ENCODE data around the gene TRHDE. TPM values are rescaled to one million over a fixed set of nuclear protein-coding genes. Genes with fewer than 3 reads are reported as not detected.
A peak's percentile ranks its signal among the peaks of the same experiment; 100 is the strongest.

Gene TRHDE
- polyA plus RNA-seq, 1 experiment, result 17.1 TPM

DNA sequence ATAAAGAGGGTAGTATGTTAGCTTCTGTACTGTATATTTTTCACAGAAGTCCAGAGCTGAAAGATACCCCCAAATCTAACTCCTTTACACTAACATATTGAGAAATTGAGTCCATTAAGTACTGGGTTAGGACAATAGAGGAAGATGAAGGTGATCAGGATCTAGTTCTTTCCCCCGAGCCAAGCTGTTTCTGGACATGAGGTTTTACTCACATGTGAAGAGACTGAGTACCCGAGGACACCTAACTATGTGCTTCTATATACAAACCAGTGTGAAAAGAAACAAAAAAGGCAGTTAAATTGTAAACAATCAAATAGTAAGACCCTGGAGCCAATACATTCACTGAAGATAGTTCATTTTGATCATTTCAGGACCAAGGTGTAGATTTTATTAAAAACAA is 3.8 kb upstream of the TRHDE start:
- Histone ChIP-seq H3K36me3 (ENCODE audit: control insufficient read depth, insufficient read depth, low read length) (no peaks in the 10 kb centered on the region), H3K4me3 (ENCODE audit: low read depth, low read length) (peak overlapping the region; percentile 80), H3K27me3 (ENCODE audit: control insufficient read depth, insufficient read depth, low read length) (no peaks in the 10 kb centered on the region)
- ChIA-PET CTCF (interaction anchor here (0.8 to 3.0 kb wide), 5 partner anchors 11 to 252 kb away, joined by 3 to 15 read pairs (median 3); no protein-coding TSS in a partner anchor), POLR2A (interaction anchor here (1.0 kb wide), 1 partner anchor 9 kb away, joined by 3 read pairs; no protein-coding TSS in a partner anchor)
- TF ChIP-seq, protein P1, sequence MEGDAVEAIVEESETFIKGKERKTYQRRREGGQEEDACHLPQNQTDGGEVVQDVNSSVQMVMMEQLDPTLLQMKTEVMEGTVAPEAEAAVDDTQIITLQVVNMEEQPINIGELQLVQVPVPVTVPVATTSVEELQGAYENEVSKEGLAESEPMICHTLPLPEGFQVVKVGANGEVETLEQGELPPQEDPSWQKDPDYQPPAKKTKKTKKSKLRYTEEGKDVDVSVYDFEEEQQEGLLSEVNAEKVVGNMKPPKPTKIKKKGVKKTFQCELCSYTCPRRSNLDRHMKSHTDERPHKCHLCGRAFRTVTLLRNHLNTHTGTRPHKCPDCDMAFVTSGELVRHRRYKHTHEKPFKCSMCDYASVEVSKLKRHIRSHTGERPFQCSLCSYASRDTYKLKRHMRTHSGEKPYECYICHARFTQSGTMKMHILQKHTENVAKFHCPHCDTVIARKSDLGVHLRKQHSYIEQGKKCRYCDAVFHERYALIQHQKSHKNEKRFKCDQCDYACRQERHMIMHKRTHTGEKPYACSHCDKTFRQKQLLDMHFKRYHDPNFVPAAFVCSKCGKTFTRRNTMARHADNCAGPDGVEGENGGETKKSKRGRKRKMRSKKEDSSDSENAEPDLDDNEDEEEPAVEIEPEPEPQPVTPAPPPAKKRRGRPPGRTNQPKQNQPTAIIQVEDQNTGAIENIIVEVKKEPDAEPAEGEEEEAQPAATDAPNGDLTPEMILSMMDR (IDR thresholded peaks at IDR 0.05; ENCODE audit: insufficient read depth, low read depth, low read length), result no peak
- no peak for DNase-seq (ENCODE audit: low read depth)

DNA sequence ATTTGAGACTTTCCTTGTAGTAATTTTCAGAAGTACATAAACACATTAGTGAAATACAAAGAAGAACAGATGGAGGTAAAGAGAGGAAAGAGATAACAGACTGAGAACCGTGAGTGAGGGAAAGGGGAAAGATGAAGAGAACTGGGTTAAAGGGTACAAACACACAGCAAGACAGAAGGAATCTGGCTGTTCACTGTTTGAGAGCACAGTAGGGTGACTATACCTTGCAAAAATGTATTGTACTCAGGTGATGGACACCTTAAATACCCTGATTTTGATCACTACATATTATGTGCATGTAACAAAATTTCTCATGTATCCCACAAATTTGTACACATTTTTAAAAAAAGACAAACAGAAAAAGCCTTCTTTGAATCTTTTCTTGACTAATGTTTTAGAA is 2.7 kb upstream of the TRHDE start:
- Histone ChIP-seq H3K4me3 (ENCODE audit: low read depth, low read length) (peak overlapping the region; percentile 80), H3K27me3 (ENCODE audit: control insufficient read depth, insufficient read depth, low read length) (no peaks in the 10 kb centered on the region), H3K36me3 (ENCODE audit: control insufficient read depth, insufficient read depth, low read length) (no peaks in the 10 kb centered on the region)
- TF ChIP-seq, protein P1 (IDR thresholded peaks at IDR 0.05; ENCODE audit: insufficient read depth, low read depth, low read length), result no peak
- ChIA-PET POLR2A (no interaction called here), CTCF (no interaction called here)
- DNase-seq (ENCODE audit: low read depth), result no peak

DNA sequence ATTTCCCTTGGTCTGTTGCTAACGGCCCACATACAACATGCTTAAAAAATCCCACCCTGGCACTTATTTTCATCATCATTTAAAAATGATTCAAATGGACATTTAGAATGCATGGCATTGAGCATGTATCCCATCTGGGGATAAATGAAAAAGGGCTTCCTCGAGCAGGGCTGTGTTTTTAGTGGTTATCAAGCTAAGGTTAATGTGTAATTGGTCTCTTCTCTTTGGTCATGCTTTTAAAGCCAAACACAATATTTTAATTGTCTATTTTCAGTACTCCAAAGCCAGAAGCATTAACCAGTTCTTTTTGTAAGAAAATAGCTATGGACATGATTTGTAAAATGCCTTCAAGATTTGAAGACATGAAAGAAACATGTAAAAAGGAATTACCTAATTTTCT is 1.9 kb upstream of the TRHDE start:
- H3K4me3 ChIP-seq (ENCODE audit: low read depth, low read length), result peak overlapping the region; percentile 80
- TF ChIP-seq, protein P1 (IDR thresholded peaks at IDR 0.05; ENCODE audit: insufficient read depth, low read depth, low read length), result no peak
- no peak for DNase-seq (ENCODE audit: low read depth)
- no peaks in the 10 kb centered on the region for H3K36me3 ChIP-seq (ENCODE audit: control insufficient read depth, insufficient read depth, low read length)
- ChIA-PET CTCF (interaction anchor here (0.9 kb wide), 1 partner anchor 12 kb away, joined by 3 read pairs; no protein-coding TSS in a partner anchor), POLR2A (no interaction called here)
- no peaks in the 10 kb centered on the region for H3K27me3 ChIP-seq (ENCODE audit: control insufficient read depth, insufficient read depth, low read length)

DNA sequence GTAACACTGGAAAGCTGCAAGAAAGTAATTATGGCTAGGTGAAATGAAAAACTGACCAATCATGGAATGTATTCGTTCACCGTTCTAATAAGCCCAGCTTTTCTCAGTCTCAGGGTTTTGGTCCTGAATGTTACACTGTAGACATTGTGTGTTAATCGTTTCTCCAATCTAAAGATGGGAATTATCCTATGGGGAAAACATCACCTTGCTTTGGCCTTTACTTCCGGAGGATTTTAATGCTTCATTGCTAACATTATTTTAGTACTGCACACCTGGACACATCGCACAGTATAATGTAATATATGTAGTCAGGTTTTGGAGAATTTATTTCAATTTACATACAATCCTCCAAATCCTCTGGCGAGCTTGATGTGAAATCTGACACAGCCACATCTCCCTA is 1.2 kb upstream of the TRHDE start:
- Histone ChIP-seq H3K27me3 (ENCODE audit: control insufficient read depth, insufficient read depth, low read length) (no peaks in the 10 kb centered on the region), H3K4me3 (ENCODE audit: low read depth, low read length) (peak overlapping the region; percentile 80), H3K36me3 (ENCODE audit: control insufficient read depth, insufficient read depth, low read length) (no peaks in the 10 kb centered on the region)
- CTCF ChIA-PET, result interaction anchor here (0.7 to 3.4 kb wide), 5 partner anchors 10 to 491 kb away, joined by 3 to 20 read pairs (median 6); no protein-coding TSS in a partner anchor
- no peak for DNase-seq (ENCODE audit: low read depth)
- POLR2A ChIA-PET, result no interaction called here
- TF ChIP-seq, protein P1 (IDR thresholded peaks at IDR 0.05; ENCODE audit: insufficient read depth, low read depth, low read length), result no peak

DNA sequence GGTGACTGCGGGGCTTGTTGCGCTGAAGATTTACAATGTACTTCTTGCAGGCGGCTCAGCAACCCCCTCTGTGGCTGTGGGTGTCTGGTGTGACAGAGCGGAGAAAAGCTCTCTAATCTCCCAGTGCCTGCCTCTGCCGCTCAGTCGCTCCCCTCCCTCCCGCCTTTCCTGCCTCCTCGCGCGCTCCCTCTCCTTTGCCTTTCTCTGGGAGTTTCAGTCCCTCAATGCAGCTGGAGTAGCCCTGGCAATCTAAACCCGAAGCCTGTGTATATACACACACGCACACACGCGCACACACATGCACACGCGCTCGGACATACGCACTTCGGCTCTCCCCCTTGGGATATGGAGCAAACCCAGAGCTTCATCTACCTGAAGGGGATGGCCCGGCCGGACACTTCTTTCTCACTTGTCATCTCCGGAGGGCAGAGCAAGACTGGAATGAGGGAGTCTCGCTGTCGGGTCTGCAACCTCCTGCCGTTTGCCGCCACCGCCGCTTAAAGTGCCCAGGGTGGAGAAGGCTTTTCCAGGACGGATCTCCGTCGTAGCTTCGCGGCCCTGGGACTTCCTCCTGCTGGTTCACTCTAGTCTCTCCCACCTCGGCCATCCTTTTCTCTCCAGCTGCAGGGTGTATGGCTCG is 599 bp upstream of the TRHDE start:
- TF ChIP-seq, protein P1 (IDR thresholded peaks at IDR 0.05; ENCODE audit: insufficient read depth, low read depth, low read length), result peak; percentile 37; the same call in 1 of the 2 replicates
- DNase-seq (ENCODE audit: low read depth), result no peak
- H3K27me3 ChIP-seq (ENCODE audit: control insufficient read depth, insufficient read depth, low read length), result no peaks in the 10 kb centered on the region
- ChIA-PET POLR2A (no interaction called here), CTCF (interaction anchor here (0.7 to 3.4 kb wide), 8 partner anchors 8 to 491 kb away, joined by 3 to 20 read pairs (median 5); no protein-coding TSS in a partner anchor)
- H3K36me3 ChIP-seq (ENCODE audit: control insufficient read depth, insufficient read depth, low read length), result no peaks in the 10 kb centered on the region
- H3K4me3 ChIP-seq (ENCODE audit: low read depth, low read length), result peak overlapping the region; percentile 80

All from BJ (cell line).